ENCODE measurements around the gene RASSF6. TPM values are rescaled to one million over a fixed set of nuclear protein-coding genes. Genes with fewer than 3 reads are reported as not detected.

Gene RASSF6
- total RNA-seq, 2 donors from 2014 or later = 6.2 to 17.5 TPM

- no peaks in the 10 kb centered on the region for H3K36me3 ChIP-seq
- no peak for DNase-seq (ENCODE audit: low spot score)
- intact Hi-C loops (cut with DNase I) = no loop called here
- TF ChIP-seq POLR2A (IDR thresholded peaks at IDR 0.05) (no peak), POLR2AphosphoS5 (IDR thresholded peaks at IDR 0.05) (no peak), CTCF (IDR thresholded peaks at IDR 0.05) (no peak)
- no peak overlapping the region for H3K27ac ChIP-seq
- H3K9me3 ChIP-seq = no peaks in the 10 kb centered on the region
- 68% methylated on average over 2 of the region's 2 CpGs for WGBS
- H3K27me3 ChIP-seq (replicated peaks; ENCODE audit: insufficient read depth) = no peaks in the 10 kb centered on the region
- H3K4me1 ChIP-seq (replicated peaks) = peaks cover 11% of the 10 kb centered on the region
- no peak overlapping the region for H3K4me3 ChIP-seq
Measured at GRCh38 chr4:73613130-73613529, 7.1 kb downstream of the RASSF6 start.

- TF ChIP-seq POLR2AphosphoS5 (IDR thresholded peaks at IDR 0.05) (peak; percentile 17), CTCF (IDR thresholded peaks at IDR 0.05) (no peak), POLR2A (IDR thresholded peaks at IDR 0.05) (no peak)
- intact Hi-C loops (cut with DNase I) = no loop called here
- Histone ChIP-seq H3K27ac (no peak overlapping the region), H3K36me3 (no peaks in the 10 kb centered on the region), H3K27me3 (replicated peaks; ENCODE audit: insufficient read depth) (no peaks in the 10 kb centered on the region), H3K4me3 (no peak overlapping the region), H3K9me3 (no peaks in the 10 kb centered on the region), H3K4me1 (replicated peaks) (peaks cover 11% of the 10 kb centered on the region)
- DNase-seq (ENCODE audit: low spot score) = no peak
Measured at GRCh38 chr4:73612032-73612431, 8.2 kb downstream of the RASSF6 start.

- Histone ChIP-seq H3K4me3 (no peak overlapping the region), H3K4me1 (replicated peaks) (peaks cover 11% of the 10 kb centered on the region), H3K9me3 (no peaks in the 10 kb centered on the region), H3K27ac (peak overlapping the region in 1 of 2 donors; percentile 27), H3K27me3 (replicated peaks; ENCODE audit: insufficient read depth) (no peaks in the 10 kb centered on the region), H3K36me3 (no peaks in the 10 kb centered on the region)
- 58% methylated on average over 1 of the region's 1 CpG for whole genome bisulfite sequencing
- no peak for DNase-seq (ENCODE audit: low spot score)
- TF ChIP-seq POLR2A (IDR thresholded peaks at IDR 0.05) (no peak), CTCF (IDR thresholded peaks at IDR 0.05) (no peak), POLR2AphosphoS5 (IDR thresholded peaks at IDR 0.05) (no peak)
- intact Hi-C loops (cut with DNase I) = no loop called here
Measured at GRCh38 chr4:73609706-73610105, 10.5 kb downstream of the RASSF6 start.

- intact Hi-C loops (cut with DNase I) = no loop called here
- 21% methylated on average over 3 of the region's 3 CpGs for WGBS
- Histone ChIP-seq H3K4me1 (replicated peaks) (peaks cover 7% of the 10 kb centered on the region), H3K4me3 (no peak overlapping the region), H3K27ac (peak overlapping the region; percentile 1 to 27), H3K36me3 (no peaks in the 10 kb centered on the region), H3K27me3 (replicated peaks; ENCODE audit: insufficient read depth) (no peaks in the 10 kb centered on the region), H3K9me3 (no peaks in the 10 kb centered on the region)
- TF ChIP-seq POLR2AphosphoS5 (IDR thresholded peaks at IDR 0.05) = no peak
- no peak for TF ChIP-seq POLR2A (IDR thresholded peaks at IDR 0.05)
- TF ChIP-seq CTCF (IDR thresholded peaks at IDR 0.05) = no peak
- no peak for DNase-seq (ENCODE audit: low spot score)
Measured at GRCh38 chr4:73608689-73609594, 11.3 kb downstream of the RASSF6 start.
